ENCODE measurements around the gene ZNF407.

Gene ZNF407

DNA sequence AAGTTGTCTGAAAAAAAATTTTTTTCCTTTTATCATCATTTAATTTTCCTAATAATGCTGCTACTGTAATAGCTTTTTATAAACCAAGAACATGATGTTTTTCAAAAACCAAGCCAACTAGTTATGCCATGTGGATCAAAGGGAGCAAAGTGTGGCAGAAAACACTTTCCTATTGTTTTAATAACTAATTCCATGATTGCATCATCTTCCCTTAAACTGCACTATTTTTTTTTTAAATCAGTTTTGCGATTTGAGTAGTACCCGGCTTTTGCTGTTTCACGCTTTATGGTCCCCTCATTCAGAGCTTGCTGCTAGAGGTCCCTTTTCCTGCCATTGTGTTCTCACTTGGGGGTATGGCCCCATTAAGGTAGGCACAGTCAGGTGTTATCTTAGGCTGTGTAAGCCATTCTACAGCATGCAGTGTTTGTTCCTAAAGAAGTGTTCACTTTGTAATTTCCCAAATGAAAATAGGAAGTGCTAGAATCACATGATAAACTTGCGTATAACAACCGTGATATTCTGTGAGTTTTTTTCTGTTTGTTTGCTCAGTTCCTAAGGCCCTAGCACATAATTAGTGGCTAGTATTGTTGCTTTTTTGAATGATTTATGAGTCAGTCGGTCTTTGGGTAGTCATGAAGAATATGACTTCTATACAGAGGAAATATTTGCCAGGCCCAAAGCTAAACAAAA lies 385.4 kb downstream of the ZNF407 start:
- DNase-seq: no peak

DNA sequence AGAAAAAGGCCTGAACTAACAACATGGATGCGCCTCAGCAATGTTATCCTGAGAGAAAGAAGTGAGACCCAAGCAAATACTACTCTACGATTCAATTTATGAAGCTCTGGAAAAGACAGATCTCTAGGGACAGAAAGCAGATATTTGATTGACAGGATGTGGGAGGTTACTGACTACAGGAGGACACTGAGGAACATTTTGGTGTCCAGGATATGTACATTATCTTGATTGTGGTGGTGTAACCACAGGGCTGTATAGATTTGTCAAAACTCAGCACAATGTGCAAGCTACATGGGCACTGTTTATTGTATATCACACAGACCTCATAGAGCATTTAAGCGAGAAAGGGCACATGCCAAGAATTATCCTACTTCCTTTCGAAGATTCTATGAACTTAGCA lies 391.5 kb downstream of the ZNF407 start:
- no peak for DNase-seq

DNA sequence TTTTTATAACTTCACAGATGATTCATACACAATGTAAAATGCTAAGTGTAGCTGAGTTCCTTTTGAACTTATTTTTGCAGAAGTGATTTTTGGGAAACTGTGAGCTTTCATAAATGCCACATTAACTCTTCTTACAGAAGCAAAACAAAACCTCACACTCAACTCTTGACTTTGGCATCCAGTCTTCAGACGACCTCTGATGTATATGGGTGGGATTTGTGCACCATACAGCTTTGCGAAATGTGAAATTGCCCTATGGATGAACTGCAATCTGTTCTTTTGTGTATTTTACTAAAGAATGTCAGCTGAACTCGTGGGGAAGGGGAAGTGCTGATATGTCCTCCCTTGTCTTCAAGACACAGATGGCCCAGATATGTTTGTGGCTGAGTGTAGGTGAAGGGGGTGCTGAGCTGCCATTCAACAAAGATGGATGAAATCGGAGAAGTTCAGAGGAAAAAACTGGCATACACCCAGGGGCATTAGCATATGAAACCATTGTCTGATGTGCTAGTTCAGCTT lies 393.0 kb downstream of the ZNF407 start:
- DNase-seq: no peak

DNA sequence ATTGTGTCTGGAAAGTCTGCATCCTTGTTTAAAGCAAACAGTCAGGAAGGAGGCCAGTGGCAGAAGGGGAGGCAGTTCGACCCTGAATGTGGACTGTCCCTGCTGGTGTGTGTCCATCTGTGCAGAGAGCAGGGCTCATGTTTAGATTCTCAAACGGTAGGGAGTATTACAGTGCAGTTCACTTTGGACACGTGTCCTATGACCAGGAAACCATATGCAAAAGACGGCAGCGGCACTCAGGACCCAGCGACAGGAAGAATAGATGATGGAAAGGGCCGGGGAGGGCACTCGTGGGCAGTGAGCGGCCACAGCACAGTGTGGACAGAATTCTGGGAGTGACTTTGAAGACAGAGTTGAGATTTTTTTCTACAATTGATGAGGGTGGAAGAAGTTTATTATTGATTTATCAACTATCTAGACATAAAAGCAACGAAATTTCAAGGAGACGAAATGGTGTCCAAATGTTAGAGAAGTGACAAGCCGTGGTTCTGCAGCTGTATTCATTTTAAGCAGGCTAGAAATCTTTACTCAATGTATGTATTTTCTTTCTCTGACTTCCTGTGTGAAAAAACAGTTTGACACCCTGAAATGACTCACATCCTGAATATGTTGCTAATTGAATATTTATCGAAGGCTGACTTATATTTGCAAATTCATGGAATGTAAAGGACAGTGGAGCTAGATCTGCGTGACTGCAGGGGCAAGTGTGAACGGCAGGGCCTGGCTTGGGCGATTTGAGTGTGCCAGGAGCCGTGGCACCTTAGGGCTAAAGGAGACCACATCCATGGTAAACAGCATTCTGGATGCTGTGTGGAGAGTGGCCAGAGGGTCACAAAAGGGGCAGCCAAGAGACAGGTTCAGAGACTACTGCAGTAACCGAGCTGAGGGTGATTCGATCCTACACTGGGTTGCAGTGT lies 397.1 kb downstream of the ZNF407 start:
- peak; percentile 1 for DNase-seq

DNA sequence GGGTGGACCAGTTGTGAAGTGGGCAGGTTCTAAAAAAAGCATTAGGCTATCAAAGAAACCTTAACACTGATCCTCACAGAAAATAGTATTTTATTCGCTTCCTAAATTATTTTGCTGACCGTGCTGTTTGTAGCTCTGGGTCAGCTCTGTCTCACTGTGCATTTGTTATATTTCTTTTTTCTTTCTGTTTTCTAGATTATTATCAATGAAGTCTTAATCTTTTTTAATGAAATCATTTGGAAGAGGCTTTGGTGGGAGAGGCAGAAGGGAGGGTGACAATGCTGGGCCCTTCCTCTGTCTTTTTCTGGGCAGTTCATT lies 397.7 kb downstream of the ZNF407 start:
- DNase-seq: no peak

DNA sequence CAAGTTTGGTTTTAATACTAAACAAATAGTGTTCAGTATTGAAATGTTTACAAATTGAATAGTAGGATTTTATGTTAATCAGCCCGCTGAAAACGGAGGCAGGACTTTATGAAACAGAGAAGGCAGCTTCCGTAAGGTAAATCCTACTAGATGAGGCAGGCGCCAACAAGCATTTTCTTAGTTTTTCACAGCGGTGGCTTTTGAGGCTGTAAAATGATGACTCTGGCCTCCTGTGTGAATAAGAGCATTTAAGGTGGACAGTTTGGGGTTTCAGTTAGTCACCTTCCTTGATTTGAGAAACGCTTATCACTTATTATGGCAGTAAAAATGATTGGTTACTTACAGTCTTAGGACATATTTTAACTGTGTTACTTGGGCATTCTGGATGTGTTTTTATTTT lies 398.4 kb downstream of the ZNF407 start:
- DNase-seq: no peak

DNA sequence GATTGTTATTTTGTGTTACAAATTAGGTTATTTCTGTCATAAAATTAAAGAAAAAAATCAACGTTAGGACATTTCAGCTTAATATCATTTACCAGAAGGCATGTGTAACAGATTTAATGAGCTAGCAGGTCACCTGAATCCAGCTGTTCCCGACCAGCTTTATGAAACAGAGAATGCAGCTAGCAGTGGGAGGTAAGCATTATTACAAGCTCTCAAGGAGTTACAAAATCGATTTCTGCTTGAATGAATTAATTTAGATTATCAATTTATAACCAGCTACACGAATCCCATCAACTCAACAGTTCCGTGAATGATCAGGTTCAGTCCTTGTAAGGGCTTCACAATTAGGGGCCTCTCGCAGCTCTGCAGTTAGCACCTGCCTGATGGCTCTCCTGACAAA lies 399.3 kb downstream of the ZNF407 start:
- DNase-seq: no peak

DNA sequence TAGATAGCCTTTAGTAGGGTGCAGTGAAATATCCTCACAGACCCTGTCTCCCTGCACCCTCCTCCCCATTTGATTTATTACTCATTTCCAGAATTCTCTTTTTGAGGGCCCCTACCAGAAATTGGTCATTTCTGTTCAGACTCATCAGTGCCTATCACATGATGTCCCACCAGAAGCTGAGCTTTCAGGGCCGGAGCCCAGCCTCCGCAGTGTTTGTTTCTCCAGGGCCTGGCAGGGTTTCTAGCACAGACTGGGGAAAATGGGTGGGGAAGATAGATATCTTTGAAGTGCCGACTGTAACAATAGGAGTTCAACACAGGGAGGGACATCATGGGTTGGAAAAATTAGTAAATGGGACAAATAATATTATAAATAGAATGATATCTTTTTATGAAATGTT lies 403.2 kb downstream of the ZNF407 start:
- no peak for DNase-seq

DNA sequence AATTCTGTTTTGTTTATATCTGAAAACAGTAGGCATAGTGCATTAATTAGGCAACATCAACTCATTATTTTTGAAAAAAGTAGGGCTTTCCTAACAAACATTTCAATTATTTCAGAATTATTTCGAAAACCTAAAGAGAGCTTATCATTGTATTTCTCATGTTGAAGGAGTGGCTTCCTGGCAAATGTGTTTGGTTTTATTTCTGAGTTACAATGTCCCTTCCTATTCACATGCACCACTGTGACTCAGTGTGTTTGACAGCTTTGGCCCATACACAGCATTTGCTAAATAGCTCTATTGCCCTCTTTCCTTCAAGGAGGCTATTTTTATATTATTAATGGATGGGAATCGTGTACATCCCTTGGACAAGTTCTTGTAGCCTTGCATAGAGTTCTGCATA lies 405.4 kb downstream of the ZNF407 start:
- DNase-seq: no peak

DNA sequence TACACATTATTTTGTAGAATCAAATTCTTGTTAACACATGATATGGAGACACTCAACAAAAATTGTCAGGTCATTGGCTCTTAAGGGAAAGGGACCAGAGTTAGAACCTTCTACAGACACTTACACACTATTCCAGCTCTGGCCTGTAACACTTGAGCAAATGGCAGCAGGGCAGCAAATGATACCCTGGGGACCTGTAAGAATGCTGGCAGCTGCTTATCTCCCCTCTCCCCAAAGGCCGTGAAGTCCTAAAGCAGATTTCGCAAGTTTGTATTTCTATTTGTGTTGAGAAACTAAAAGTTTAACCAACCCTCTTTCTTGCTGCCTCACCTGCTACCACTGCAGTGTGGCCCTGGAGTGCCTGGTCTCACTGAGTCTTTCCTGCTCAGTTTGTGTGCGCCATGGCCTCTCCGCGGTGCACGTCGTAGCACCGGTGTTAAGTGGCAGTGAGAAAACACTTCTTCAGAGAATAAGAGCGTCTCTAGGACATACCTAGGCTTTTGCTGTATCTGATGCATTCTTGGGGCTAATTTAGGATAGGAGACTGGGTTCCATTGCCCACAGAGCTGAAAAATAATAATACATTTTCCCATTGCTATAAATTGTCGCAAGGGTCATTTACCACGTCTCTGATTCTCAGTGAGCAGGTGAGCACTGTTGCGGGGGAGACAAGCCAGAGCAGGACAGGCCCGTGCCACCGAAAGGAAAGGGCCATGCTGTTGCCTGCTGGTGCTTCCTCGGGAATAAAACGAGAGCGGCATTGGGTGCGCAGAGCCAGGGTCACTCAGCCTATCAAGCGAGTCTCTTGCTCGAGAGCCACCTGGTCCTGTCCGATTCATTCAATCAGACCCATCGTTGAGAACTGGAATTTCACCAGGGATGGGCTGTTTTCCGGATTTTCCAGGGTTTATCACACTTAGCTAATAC lies 406.4 kb downstream of the ZNF407 start:
- no peak for DNase-seq

DNA sequence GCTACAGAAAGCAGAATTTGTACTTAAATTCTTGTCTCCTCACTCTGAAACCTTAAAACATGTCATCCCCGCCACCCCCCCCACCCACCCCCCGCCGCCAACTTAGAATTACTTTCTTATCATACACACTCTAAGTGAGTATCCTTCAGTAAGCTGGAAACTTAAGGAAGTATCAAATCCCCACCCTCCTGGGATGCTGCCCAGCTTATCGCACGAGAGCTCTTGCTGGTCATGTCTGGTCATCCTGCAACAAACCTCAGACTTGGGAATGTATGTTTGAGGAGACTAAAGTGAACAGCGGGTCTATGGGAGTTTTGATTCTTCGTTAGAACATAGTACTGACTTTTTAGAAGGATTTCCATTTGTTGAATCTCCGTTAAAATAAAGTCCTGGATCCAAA lies 408.0 kb downstream of the ZNF407 start:
- DNase-seq: no peak

DNA sequence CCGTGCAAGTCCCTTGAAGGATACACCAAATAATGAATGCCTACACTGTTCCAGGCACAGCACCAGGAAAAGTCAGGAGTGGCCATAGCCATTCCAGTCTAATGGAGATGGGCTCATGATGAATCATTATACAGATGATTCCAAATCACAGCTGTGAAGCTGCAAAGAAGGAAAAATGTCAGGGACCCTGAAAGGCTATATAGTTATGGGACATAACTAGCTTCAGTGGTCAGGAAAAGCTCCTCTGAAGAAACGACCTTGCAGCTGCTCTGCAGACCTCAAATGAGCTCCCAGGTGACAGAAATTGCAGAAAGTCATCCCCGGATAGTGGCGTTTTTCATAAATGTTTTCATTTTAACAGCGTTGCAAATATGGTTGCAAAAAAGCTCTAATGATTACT lies 410.5 kb downstream of the ZNF407 start:
- no peak for DNase-seq

DNA sequence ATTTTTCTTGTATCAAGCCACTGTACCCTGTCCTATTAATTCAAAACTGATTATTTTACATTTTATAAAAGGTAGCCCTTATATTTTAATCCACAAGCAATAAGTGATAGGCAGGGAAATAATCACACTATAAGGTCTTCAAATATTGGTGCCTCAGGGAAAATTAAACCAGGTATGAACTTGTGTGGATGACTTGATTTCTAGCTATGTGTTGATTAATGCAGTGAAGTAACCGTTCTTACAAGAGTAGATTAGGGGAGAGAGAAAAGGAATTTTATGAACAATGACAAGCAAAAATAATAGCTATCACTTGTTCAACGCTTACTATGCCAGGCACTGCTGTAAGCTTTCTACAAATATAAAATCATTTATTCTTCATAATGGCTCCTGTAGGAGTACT lies 411.6 kb downstream of the ZNF407 start:
- DNase-seq: no peak

DNA sequence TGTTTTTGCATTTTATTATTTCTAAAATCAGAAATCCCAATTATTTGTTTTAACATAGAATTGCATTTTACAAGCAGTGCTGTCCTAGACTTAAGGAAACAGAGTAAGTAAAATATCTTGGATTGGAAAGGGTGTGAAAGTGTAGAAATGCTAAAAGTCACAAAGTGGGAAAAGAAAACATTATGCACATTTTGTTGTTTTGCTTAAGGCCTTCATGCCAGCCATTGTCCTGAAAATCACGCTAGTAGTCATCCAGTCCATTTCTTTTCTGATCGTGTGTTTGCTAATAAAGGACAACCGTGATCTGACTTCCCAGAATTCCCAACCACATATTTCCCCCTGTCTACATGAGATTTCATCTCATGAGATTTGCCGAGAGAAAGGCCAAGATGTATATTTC lies 412.2 kb downstream of the ZNF407 start:
- DNase-seq: no peak

DNA sequence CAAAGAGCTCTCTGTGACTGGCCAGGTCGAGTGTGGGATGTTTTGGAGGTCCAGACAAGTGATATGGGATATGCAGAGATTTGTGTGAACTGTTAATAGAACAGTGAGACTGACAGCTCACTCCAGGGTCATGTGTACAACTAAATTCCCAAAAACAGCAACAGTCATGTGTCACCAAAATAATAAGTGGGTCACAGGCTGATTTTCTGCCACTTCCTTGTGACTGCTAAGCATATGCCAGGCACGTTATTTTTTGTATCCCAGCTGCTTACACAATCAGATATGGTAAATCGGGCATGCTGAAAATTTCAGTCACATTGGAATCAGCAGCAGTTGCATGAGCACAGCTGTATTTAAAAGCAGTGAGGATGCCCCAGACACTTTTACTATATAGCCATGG lies 412.6 kb downstream of the ZNF407 start:
- no peak for DNase-seq

DNA sequence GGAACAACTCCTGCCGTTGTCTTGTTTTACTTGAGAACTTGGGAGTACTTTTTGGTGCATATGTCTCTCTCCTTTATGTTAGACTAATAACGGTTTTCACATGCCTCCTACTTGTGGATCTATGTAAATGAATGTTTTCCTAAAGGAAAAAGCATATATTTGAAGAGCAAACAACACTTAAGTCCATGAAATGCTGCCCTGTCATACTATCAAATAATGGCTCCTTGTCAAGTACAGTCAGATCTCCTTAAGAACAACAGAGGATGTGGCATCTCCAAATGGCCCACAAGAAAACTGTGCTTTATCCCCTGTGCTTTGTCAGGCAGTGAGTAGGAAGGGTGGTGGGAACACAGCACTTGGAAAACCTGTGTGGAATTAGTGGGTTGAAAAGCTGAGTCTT lies 413.0 kb downstream of the ZNF407 start:
- no peak for DNase-seq

DNA sequence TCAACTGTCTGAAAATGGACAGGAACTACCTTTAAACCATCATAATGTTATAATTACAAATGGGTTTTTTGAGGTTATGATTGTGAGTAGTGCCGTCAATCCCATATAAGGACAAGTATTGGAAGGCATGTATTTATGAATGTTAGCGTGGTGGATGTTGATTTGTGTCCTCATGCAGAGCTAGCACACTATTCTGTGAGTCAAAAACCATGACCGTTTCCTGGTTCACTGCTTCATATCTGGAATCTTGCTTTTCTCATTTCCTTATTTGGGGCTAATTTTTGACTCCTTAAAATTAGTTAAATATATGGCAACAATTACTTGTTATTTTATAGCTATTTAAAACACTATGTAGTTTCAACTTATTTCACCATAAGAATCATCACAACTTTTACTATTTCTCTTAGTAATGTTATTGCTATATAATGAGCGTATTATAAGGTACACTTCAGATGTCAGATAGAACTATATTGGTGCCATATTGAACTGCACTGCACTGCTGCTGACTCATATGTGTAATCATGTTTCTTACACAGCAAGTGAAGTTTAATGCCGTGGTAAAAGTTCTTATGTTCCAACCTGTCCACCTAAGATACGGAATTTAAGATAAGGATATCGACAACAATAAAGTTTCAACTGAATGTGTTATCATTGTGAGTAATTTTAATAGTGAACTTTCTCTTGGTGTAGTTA lies 418.5 kb downstream of the ZNF407 start:
- DNase-seq: no peak

DNA sequence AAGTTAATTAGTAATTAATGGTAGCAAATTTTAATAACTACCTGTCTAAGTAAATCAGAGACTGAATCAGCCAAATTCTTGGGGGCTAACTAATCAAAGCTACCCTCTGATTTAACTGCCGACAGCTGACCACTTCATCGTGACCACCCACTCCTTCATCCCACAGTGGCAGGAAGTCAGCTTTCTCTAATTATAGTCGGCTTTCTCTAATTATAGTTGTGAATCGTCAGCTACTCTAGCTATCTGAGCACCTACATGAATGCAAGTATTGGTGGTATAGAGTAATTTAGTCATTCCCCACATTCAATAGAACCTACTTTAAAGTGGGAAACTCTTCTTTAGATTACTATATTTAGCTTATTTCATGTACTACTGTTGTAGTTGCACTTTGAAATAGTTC lies 425.8 kb downstream of the ZNF407 start:
- no peak for DNase-seq

DNA sequence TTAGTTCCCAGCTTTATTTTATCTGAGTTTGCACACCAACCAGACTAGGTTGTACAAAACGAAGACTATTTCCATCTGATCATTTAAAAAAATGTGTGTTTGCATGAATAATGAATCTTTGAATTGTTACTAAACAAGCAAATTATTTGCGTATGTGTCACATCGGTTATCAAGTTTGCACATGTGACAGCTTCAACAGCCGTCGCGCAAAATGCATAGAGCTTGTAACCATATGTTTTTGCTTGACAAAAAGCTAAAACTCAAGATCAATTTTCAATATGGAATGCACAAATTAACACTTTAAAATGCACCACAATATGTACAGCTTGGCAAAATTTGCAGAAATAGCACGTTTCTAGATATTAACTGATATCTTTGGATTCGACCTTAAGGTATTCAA lies 427.2 kb downstream of the ZNF407 start:
- DNase-seq: no peak

DNA sequence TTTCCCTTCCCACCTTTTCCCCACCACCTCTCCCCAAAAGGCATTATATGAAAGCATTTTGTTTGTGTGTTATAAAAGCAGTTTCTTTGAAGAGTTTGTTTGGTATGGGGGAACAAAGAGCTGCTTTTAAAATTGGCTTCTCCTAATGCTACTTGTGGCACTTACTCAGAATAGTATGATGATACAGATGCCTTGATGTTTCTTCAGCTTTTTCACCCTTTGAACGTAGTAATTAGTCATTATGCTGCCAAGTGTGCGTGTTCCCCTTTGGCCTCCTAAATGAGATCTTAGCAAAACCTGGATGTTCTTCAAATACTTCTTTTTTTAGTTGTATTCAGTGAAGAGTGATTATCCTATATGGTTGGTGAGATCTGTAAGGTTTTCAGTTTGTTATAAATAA lies 427.9 kb downstream of the ZNF407 start:
- no peak for DNase-seq

DNA sequence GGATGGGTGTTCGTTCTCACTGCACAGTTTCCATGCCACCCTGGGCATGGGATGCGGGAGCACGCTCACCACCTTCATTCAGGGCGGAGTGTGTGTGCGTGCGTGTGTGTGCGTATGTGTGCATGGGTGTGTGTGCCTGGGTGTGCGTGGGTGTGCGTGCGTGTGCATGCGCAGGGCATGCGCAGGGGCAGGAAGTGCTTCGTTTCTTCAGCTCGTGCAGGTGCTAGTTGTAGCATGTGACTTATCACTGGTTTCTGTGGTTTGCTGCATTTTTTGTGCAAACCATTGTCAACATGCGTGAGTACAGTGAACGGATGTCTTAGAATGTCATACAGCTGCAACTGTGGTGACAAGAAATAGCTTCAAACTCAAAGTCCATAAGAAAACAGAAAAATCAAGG lies 431.8 kb downstream of the ZNF407 start:
- peak; percentile 2 for DNase-seq

DNA sequence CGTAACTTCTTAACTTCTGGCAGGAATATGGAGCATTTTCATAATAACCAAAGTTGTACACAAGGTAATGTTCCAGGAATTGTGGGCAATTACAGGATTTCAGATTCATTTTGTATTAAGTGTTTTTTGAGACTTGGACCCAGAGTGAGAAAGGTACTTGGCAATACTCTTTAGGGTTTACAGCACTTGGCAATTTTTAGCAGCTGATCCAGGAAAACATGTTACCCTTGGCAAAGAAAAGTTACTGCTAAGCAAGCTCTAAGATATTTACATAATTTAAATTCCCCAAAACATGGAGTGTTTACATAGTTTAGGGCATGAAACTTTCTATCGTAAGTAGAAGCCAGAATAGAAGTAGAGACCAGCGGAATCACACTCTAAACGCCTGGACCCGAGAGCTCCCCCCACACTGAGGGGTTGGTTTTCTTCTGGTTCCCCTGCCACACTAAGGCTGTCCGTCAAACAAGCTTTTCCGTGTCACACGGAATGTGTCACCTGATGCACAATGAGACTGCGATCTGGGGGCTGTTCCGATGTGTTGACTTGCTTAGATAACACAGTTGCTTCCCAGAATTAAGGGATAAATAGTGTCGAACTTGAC lies 434.1 kb downstream of the ZNF407 start:
- DNase-seq: no peak

Measured in stimulated activated CD4-positive, alpha-beta T cell treated with anti-CD3 and anti-CD28 coated beads, Interleukin-12 subunit alpha, Interleukin-12 subunit beta, amount 100 ng/mL, for 4 hours (primary cell).